Spleen (tissue), 7 donors: ENCODE data around the gene NPEPL1.

Source experiments
- POLR2A ChIP-seq, 3 donors: fragments of 450-650 bp; IDR thresholded peaks; one replicate each; pipeline ENCODE4 v1.5.1; 2017; ENCODE audit warnings: antibody characterized with exemption in 3 of 3, mild to moderate bottlenecking in 1 of 3
- POLR2AphosphoS5 ChIP-seq, 3 donors: sonication (generic); formaldehyde crosslinking; IDR thresholded peaks; one replicate each; pipeline ENCODE4 v1.5.1; 2017; ENCODE audit warnings: antibody characterized with exemption in 3 of 3
- TF ChIP-seq, protein P1 (sequence below), 11 experiments: fragments of 200-600 bp in 7 of 11; fragments of 450-650 bp in 4 of 11; sonication (generic) in 4 of 11; IDR thresholded peaks in 8 of 11; conservative IDR thresholded peaks in 3 of 11; 1 replicate in 7 of 11; 2 replicates in 4 of 11; pipeline versions ENCODE4 v1.4.0 to v1.8.0; 2016 to 2021; ENCODE audit warnings: antibody characterized with exemption in 11 of 11, inconsistent platforms in 4 of 11, mild to moderate bottlenecking in 1 of 11
- donor health status: DM: no; HTN: no; CAD: no; lungs with moderate emphysema.
- donor health status: DM: no; HTN: no; CAD: no.
- donor health status: DM: no; HTN: no; CAD: no.

DNA sequence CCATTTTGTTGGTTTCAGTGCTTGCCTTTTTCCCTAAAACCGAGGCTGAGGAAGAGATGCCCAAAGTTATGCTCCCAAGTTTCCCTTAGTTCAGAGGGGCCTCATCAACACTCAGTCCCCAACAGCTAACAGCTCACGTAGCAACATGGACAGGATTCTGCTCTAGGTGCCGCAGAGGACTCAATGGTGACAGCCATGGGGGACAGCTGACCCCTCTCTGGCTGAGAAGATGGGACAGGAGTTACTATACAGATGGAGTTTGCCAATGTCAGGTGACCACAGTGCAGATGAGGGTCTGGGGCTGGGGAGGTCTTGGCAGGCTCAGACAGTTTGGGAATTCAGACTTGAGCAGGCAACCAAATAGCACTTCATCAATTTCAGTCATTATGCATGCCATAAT, 67.3 kb downstream of the NPEPL1 start:
- TF ChIP-seq, protein P1, sequence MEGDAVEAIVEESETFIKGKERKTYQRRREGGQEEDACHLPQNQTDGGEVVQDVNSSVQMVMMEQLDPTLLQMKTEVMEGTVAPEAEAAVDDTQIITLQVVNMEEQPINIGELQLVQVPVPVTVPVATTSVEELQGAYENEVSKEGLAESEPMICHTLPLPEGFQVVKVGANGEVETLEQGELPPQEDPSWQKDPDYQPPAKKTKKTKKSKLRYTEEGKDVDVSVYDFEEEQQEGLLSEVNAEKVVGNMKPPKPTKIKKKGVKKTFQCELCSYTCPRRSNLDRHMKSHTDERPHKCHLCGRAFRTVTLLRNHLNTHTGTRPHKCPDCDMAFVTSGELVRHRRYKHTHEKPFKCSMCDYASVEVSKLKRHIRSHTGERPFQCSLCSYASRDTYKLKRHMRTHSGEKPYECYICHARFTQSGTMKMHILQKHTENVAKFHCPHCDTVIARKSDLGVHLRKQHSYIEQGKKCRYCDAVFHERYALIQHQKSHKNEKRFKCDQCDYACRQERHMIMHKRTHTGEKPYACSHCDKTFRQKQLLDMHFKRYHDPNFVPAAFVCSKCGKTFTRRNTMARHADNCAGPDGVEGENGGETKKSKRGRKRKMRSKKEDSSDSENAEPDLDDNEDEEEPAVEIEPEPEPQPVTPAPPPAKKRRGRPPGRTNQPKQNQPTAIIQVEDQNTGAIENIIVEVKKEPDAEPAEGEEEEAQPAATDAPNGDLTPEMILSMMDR (IDR thresholded peaks at IDR 0.05 in 8 of 11, conservative IDR thresholded peaks at IDR 0.05 in 3 of 11), result no peak
- TF ChIP-seq POLR2A (IDR thresholded peaks at IDR 0.05), result no peak
- no peak for TF ChIP-seq POLR2AphosphoS5 (IDR thresholded peaks at IDR 0.05)
